Cardiac muscle cell (in vitro differentiated cells and primary cell): ENCODE data around the gene KRTAP22-1. TPM values are rescaled to one million over a fixed set of nuclear protein-coding genes. Genes with fewer than 3 reads are reported as not detected.

Experiments
- DNase-seq, 2 donors: peaks; one replicate each; pipeline versions ENCODE4 v3.0.0 to v3.0.0-alpha.2; 2010 to 2017; ENCODE audit warnings: low read depth in 1 of 2, low spot score in 1 of 2
- H3K27ac ChIP-seq: fragments of 200-600 bp; sonication (generic); 2 replicates; pipeline ENCODE4 v1.5.1; 2016
- H3K27me3 ChIP-seq: fragments of 200-600 bp; sonication (generic); 2 replicates; pipeline ENCODE4 v1.6.0; 2016; ENCODE audit warnings: control low read depth
- H3K36me3 ChIP-seq: fragments of 200-600 bp; sonication (generic); 2 replicates; pipeline ENCODE4 v1.5.1; 2016; ENCODE audit warnings: control low read depth
- H3K4me1 ChIP-seq: fragments of 200-600 bp; sonication (generic); 2 replicates; pipeline ENCODE4 v1.8.1; 2017; ENCODE audit warnings: low read depth, mild to moderate bottlenecking, mixed run types
- H3K4me3 ChIP-seq: fragments of 200-600 bp; sonication (generic); 2 replicates; pipeline ENCODE4 v1.5.1; 2016; ENCODE audit warnings: mild to moderate bottlenecking
- H3K9me3 ChIP-seq: fragments of 200-600 bp; sonication (generic); 2 replicates; pipeline ENCODE4 v1.5.1; 2017; ENCODE audit warnings: low read depth, mild to moderate bottlenecking, control low read depth
- CTCF ChIP-seq: IDR thresholded peaks from 2 replicates; pipeline ENCODE4 v1.5.1; 2012; ENCODE audit warnings: low read depth, mild to moderate bottlenecking, low read length
- polyA plus RNA-seq: library from polyadenylated mRNA; unstranded; fragments of >200 nt; fragmentation: Nextera tagmentation; extraction: Ambion mirVana; gene quantifications from 2 replicates; pipeline ENCODE4 v1.2.1, GENCODE V29; 2016
- total RNA-seq: library from RNA; depleted of rRNA; stranded (reverse); fragments of >200 nt; gene quantifications from 2 replicates; pipeline ENCODE4 v1.2.3, GENCODE V29; 2016

KRTAP22-1 gene
- total and polyA plus RNA-seq, 2 experiments from 2014 or later = not detected

- no peak for TF ChIP-seq CTCF
- H3K27me3 ChIP-seq = no peaks in the 10 kb centered on the region
- no peak overlapping the region for H3K27ac ChIP-seq
- no peaks in the 10 kb centered on the region for H3K9me3 ChIP-seq
- no peak overlapping the region for H3K4me3 ChIP-seq
- DNase-seq = no peak
- no peaks in the 10 kb centered on the region for H3K36me3 ChIP-seq
- H3K4me1 ChIP-seq = no peaks in the 10 kb centered on the region
Observed at GRCh38 chr21:30638686-30639085, 37.8 kb downstream of the KRTAP22-1 start.

GRCh38 chr21:30642564-30642963, 41.7 kb downstream of the KRTAP22-1 start, which contains the start of gene KRTAP20-3:
Gene KRTAP20-3 (plus strand): TSS chr21:30642864.
- Histone ChIP-seq H3K27me3 (no peaks in the 10 kb centered on the region), H3K4me1 (no peaks in the 10 kb centered on the region), H3K4me3 (no peak within 1 kb of the TSS), H3K9me3 (no peaks in the 10 kb centered on the region), H3K36me3 (no peaks in the 10 kb centered on the region), H3K27ac (no peak within 1 kb of the TSS)
- TF ChIP-seq CTCF = no peak
- no peak for DNase-seq

GRCh38 chr21:30646904-30647414, 46.1 kb downstream of the KRTAP22-1 start:
- Histone ChIP-seq H3K4me1 (no peaks in the 10 kb centered on the region), H3K4me3 (no peak overlapping the region), H3K9me3 (no peaks in the 10 kb centered on the region), H3K27me3 (no peaks in the 10 kb centered on the region), H3K36me3 (no peaks in the 10 kb centered on the region), H3K27ac (no peak overlapping the region)
- DNase-seq = no peak
- TF ChIP-seq CTCF = no peak

Other genes starting within 250 kb of the KRTAP22-1 start
- gene KRTAP13-2, start 228.8 kb upstream of the KRTAP22-1 start, total RNA-seq = not detected in 2 replicates
- gene KRTAP13-2, start 228.8 kb upstream of the KRTAP22-1 start, polyA plus RNA-seq = not detected in 2 replicates
- gene KRTAP13-1, start 205.1 kb upstream of the KRTAP22-1 start, total RNA-seq = not detected in 2 replicates
- gene KRTAP13-1, start 205.1 kb upstream of the KRTAP22-1 start, polyA plus RNA-seq = not detected in 2 replicates
- gene KRTAP13-3, start 175.2 kb upstream of the KRTAP22-1 start, total RNA-seq = not detected in 2 replicates
- gene KRTAP13-3, start 175.2 kb upstream of the KRTAP22-1 start, polyA plus RNA-seq = not detected in 2 replicates
- not detected in 2 replicates for gene KRTAP13-4, start 170.9 kb upstream of the KRTAP22-1 start, total RNA-seq
- gene KRTAP13-4, start 170.9 kb upstream of the KRTAP22-1 start, polyA plus RNA-seq = not detected in 2 replicates
- not detected in 2 replicates for gene KRTAP15-1, start 160.8 kb upstream of the KRTAP22-1 start, total RNA-seq
- gene KRTAP15-1, start 160.8 kb upstream of the KRTAP22-1 start, polyA plus RNA-seq = not detected in 2 replicates
- not detected in 2 replicates for gene KRTAP19-1, start 120.7 kb upstream of the KRTAP22-1 start, total RNA-seq
- gene KRTAP19-1, start 120.7 kb upstream of the KRTAP22-1 start, polyA plus RNA-seq = not detected in 2 replicates
- not detected in 2 replicates for gene KRTAP19-2, start 113.7 kb upstream of the KRTAP22-1 start, total RNA-seq
- gene KRTAP19-2, start 113.7 kb upstream of the KRTAP22-1 start, polyA plus RNA-seq = not detected in 2 replicates
- gene KRTAP19-3, start 109.1 kb upstream of the KRTAP22-1 start, total RNA-seq = not detected in 2 replicates
- gene KRTAP19-3, start 109.1 kb upstream of the KRTAP22-1 start, polyA plus RNA-seq = not detected in 2 replicates
- gene KRTAP19-4, start 103.9 kb upstream of the KRTAP22-1 start, total RNA-seq = not detected in 2 replicates
- not detected in 2 replicates for gene KRTAP19-4, start 103.9 kb upstream of the KRTAP22-1 start, polyA plus RNA-seq
- gene KRTAP19-5, start 98.9 kb upstream of the KRTAP22-1 start, total RNA-seq = not detected in 2 replicates
- gene KRTAP19-5, start 98.9 kb upstream of the KRTAP22-1 start, polyA plus RNA-seq = not detected in 2 replicates
- not detected in 2 replicates for gene KRTAP19-6, start 59.2 kb upstream of the KRTAP22-1 start, total RNA-seq
- not detected in 2 replicates for gene KRTAP19-6, start 59.2 kb upstream of the KRTAP22-1 start, polyA plus RNA-seq
- gene KRTAP19-7, start 39.8 kb upstream of the KRTAP22-1 start, total RNA-seq = not detected in 2 replicates
- gene KRTAP19-7, start 39.8 kb upstream of the KRTAP22-1 start, polyA plus RNA-seq = not detected in 2 replicates
- gene KRTAP22-2, start 10.7 kb upstream of the KRTAP22-1 start, total RNA-seq = not detected in 2 replicates
- gene KRTAP22-2, start 10.7 kb upstream of the KRTAP22-1 start, polyA plus RNA-seq = not detected in 2 replicates
- gene KRTAP6-3, start 8.6 kb upstream of the KRTAP22-1 start, total RNA-seq = not detected in 2 replicates
- not detected in 2 replicates for gene KRTAP6-3, start 8.6 kb upstream of the KRTAP22-1 start, polyA plus RNA-seq
- gene KRTAP6-2, start 2.2 kb upstream of the KRTAP22-1 start, total RNA-seq = not detected in 2 replicates
- not detected in 2 replicates for gene KRTAP6-2, start 2.2 kb upstream of the KRTAP22-1 start, polyA plus RNA-seq
- not detected in 2 replicates for gene KRTAP6-1, start 12.8 kb downstream of the KRTAP22-1 start, total RNA-seq
- gene KRTAP6-1, start 12.8 kb downstream of the KRTAP22-1 start, polyA plus RNA-seq = not detected in 2 replicates
- not detected in 2 replicates for gene KRTAP20-1, start 15.3 kb downstream of the KRTAP22-1 start, total RNA-seq
- not detected in 2 replicates for gene KRTAP20-1, start 15.3 kb downstream of the KRTAP22-1 start, polyA plus RNA-seq
- gene KRTAP20-4, start 19.5 kb downstream of the KRTAP22-1 start, total RNA-seq = not detected in 2 replicates
- not detected in 2 replicates for gene KRTAP20-4, start 19.5 kb downstream of the KRTAP22-1 start, polyA plus RNA-seq
- gene KRTAP20-2, start 34.1 kb downstream of the KRTAP22-1 start, total RNA-seq = not detected in 2 replicates
- not detected in 2 replicates for gene KRTAP20-2, start 34.1 kb downstream of the KRTAP22-1 start, polyA plus RNA-seq
- not detected in 2 replicates for gene KRTAP20-3, start 41.8 kb downstream of the KRTAP22-1 start, total RNA-seq
- gene KRTAP20-3, start 41.8 kb downstream of the KRTAP22-1 start, polyA plus RNA-seq = not detected in 2 replicates
- not detected in 2 replicates for gene KRTAP21-3, start 117.7 kb downstream of the KRTAP22-1 start, total RNA-seq
- not detected in 2 replicates for gene KRTAP21-3, start 117.7 kb downstream of the KRTAP22-1 start, polyA plus RNA-seq
- not detected in 2 replicates for gene KRTAP21-2, start 146.2 kb downstream of the KRTAP22-1 start, total RNA-seq
- not detected in 2 replicates for gene KRTAP21-2, start 146.2 kb downstream of the KRTAP22-1 start, polyA plus RNA-seq
- gene KRTAP21-1, start 154.3 kb downstream of the KRTAP22-1 start, total RNA-seq = not detected in 2 replicates
- not detected in 2 replicates for gene KRTAP21-1, start 154.3 kb downstream of the KRTAP22-1 start, polyA plus RNA-seq
- gene KRTAP8-1, start 212.2 kb downstream of the KRTAP22-1 start, total RNA-seq = not detected in 2 replicates
- gene KRTAP8-1, start 212.2 kb downstream of the KRTAP22-1 start, polyA plus RNA-seq = not detected in 2 replicates
- not detected in 2 replicates for gene KRTAP7-1, start 228.7 kb downstream of the KRTAP22-1 start, total RNA-seq
- not detected in 2 replicates for gene KRTAP7-1, start 228.7 kb downstream of the KRTAP22-1 start, polyA plus RNA-seq